Stimulated activated memory B cell treated with anti-CD40 and anti-IgM and Interleukin-4, amounts not matched to agents 10 μg/mL and 1 μg/mL and 100 μg/mL, for 72 hours (primary cell): ENCODE measurements around the gene DUSP7.
A peak's percentile ranks its signal among the peaks of the same experiment; 100 is the strongest.
"Not testable (repeated sequence)": the region's sequence is repeated elsewhere in the genome, so short reads cannot be mapped to it uniquely, and the experiment has no call there.

Source experiments
- ATAC-seq: fragments of 150-1000 bp; cut with Tn5 transposase; 2 replicates; pipeline ENCODE4 v1.10.0; 2021
- H3K27ac Mint-ChIP-seq: one replicate; pipeline ENCODE4 v1.8.0; 2022; ENCODE audit warnings: mild to moderate bottlenecking, mixed read lengths
- H3K27me3 Mint-ChIP-seq: one replicate; pipeline ENCODE4 v1.8.0; 2022; ENCODE audit warnings: mixed read lengths
- H3K36me3 Mint-ChIP-seq: one replicate; pipeline ENCODE4 v1.8.0; 2022; ENCODE audit warnings: mixed read lengths
- H3K4me1 Mint-ChIP-seq: one replicate; pipeline ENCODE4 v1.8.0; 2022; ENCODE audit warnings: mixed read lengths
- H3K4me3 Mint-ChIP-seq: one replicate; pipeline ENCODE4 v1.8.0; 2022; ENCODE audit warnings: mild to moderate bottlenecking, moderate library complexity, mixed read lengths
- H3K9me3 Mint-ChIP-seq: one replicate; pipeline ENCODE4 v1.8.0; 2022; ENCODE audit warnings: mixed read lengths

The DUSP7 gene

DNA sequence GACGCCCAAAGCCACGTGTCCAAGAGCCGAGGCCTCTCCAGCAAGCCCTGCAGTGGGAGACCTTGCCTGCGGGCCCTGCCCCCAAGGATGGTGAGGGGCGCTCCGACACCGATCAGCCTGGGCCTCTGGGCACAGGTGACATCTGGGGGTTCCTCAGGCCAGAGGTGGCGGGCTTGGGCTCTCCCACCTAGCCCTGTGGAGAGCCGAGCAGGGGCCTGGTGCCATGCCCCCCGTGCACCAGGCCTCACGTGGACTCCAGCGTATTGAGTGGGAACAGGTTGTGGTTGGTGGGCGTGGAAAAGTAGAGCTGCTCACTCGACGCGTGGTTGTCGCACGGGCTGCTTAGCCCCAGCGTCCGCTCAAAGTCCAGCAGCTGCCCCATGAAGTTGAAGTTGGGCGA is 5.8 kb downstream of the DUSP7 start:
- Mint-ChIP-seq H3K36me3 (peaks cover 22% of the 10 kb centered on the region), H3K27ac (no peak overlapping the region), H3K4me3 (no peak overlapping the region), H3K27me3 (no peaks in the 10 kb centered on the region), H3K9me3 (no peaks in the 10 kb centered on the region), H3K4me1 (peaks cover 41% of the 10 kb centered on the region)
- no peak for ATAC-seq

DNA sequence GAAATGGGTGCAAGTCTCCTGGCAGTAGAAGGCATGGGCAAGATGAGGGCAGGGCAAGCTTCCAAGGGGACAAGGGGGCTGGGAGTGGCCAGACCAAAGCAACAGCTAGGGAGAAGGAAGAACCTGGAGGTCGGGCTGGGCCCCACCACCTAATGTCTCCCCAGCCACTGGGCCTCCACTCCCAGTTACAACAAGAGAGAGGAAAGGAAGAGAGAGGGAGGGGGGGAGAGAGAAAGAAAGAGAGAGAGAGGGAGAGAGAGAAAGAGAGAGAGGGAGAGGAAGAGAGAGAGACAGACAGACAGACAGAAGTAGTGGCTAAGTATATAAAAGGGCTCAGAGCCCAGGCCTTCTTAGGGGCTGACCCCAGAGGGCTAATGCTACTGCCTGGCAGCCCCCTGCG is 6.9 kb downstream of the DUSP7 start:
- peaks cover 30% of the 10 kb centered on the region for H3K4me1 Mint-ChIP-seq

DNA sequence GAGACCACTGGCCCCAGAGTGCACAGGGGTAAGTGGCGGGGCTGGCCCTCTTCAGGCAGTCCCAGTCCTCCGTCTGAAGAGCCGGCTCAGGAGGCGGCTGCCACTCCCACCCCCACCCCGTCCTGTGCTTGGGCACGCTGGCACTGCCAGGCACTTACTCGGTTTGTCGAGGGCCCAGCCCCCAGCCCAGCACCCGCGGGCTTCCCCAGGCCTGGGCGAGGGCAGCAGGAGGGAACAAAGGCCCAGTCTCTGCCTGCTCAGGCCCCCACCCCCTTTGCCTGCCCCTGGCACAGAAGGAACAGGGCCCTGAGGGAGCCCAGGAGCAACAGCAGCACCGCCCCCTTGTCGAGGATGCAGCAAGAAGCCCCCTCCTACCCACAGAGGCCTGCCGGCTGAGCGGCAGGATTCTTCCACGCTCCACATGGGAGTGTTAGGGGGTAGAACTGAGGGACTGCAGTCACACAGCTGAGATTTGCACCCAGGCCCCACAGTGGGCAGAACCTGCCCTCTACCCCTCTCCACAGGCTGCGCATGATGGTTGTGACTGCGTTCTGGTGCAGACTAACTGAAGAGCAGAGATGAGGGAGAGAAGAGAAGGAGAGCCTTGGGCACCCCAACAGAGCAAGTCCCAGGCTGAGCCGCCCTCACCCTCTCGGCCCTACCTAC is 8.9 kb downstream of the DUSP7 start:
- Mint-ChIP-seq H3K27me3 (no peaks in the 10 kb centered on the region), H3K4me3 (no peak overlapping the region), H3K27ac (no peak overlapping the region), H3K4me1 (peaks cover 10% of the 10 kb centered on the region), H3K9me3 (no peaks in the 10 kb centered on the region), H3K36me3 (peaks cover 17% of the 10 kb centered on the region)
- ATAC-seq: no peak

More for the DNA sequence above, 6.9 kb downstream of the DUSP7 start:
- no peaks in the 10 kb centered on the region for H3K9me3 Mint-ChIP-seq
- peak overlapping the region; percentile 41 for H3K27ac Mint-ChIP-seq
- H3K36me3 Mint-ChIP-seq: peaks cover 22% of the 10 kb centered on the region
- ATAC-seq: no peak
- no peaks in the 10 kb centered on the region for H3K27me3 Mint-ChIP-seq
- no peak overlapping the region for H3K4me3 Mint-ChIP-seq

GRCh38 chr3:52046902-52047239 is 9.5 kb downstream of the DUSP7 start:
- peaks cover 3% of the 10 kb centered on the region for H3K27me3 Mint-ChIP-seq
- peaks cover 10% of the 10 kb centered on the region for H3K4me1 Mint-ChIP-seq
- peaks cover 17% of the 10 kb centered on the region for H3K36me3 Mint-ChIP-seq
- peak; percentile 9 for ATAC-seq
- H3K27ac Mint-ChIP-seq: no peak overlapping the region
- no peak overlapping the region for H3K4me3 Mint-ChIP-seq
- H3K9me3 Mint-ChIP-seq: no peaks in the 10 kb centered on the region

DNA sequence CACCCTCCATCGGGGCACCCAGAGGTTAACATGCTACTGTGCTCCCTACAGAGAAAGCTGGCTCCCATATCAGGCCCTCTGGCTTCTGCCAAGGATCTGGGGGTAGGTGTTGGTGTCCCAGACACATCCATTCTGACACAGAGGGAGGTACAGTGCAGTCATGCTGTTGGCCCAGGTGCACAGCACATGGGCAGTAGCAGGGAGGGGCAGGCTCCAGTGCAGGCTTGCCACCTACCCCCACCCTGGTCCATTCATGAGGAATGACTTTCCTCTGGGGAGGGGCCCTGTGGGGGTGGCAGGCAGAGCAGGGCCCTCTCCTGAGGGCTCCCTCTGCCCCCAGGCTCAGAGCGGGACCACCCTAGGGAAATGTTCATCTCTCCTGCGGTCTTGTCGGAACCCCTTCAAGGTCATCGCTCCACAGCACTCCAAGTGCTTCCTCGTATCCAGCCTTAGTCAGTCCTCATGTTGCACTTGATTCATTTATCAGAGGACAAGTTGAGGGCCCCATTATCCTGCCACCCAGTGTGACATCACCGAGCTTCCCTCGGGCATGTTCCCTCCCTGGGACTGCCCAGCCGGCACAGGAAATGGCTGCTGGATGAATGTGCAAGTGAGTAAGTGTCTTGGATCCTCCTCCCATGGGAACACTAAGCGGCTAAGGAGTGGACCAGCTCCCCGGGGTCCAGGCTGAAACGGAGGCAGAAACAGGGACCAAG is 10.0 kb downstream of the DUSP7 start:
- ATAC-seq: no peak
- Mint-ChIP-seq H3K9me3 (no peaks in the 10 kb centered on the region), H3K36me3 (peaks cover 17% of the 10 kb centered on the region), H3K27me3 (peaks cover 8% of the 10 kb centered on the region), H3K27ac (no peak overlapping the region), H3K4me1 (peaks cover 10% of the 10 kb centered on the region), H3K4me3 (no peak overlapping the region)

GRCh38 chr3:52044869-52045619 is 11.3 kb downstream of the DUSP7 start:
- peaks cover 10% of the 10 kb centered on the region for H3K36me3 Mint-ChIP-seq
- peaks cover 10% of the 10 kb centered on the region for H3K4me1 Mint-ChIP-seq
- no peak overlapping the region for H3K4me3 Mint-ChIP-seq
- H3K9me3 Mint-ChIP-seq: no peaks in the 10 kb centered on the region
- peaks cover 11% of the 10 kb centered on the region for H3K27me3 Mint-ChIP-seq
- ATAC-seq: no peak
- H3K27ac Mint-ChIP-seq: no peak overlapping the region

DNA sequence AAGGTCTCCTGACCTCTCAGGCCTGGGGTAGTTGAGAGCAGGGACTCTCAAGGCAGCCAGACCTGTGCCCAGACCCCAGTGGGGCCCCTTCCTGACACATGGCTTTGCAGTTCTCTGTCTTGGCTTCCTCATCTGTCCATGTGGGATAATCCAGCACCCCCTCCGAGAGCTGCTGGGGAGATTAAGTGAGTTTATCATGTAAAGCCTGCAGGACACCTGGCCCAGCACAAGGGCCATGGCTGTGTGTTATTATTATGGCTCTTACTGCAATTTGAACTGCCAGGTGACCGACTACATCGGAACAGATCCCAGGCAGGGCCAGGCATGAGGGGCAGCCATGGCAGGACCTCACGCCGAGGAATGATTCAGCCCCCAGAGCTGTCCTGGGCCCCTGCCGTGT is 12.6 kb downstream of the DUSP7 start:
- Mint-ChIP-seq H3K9me3 (no peaks in the 10 kb centered on the region), H3K27me3 (peaks cover 20% of the 10 kb centered on the region), H3K4me1 (peaks cover 10% of the 10 kb centered on the region), H3K27ac (no peak overlapping the region), H3K4me3 (no peak overlapping the region), H3K36me3 (no peaks in the 10 kb centered on the region)
- no peak for ATAC-seq

DNA sequence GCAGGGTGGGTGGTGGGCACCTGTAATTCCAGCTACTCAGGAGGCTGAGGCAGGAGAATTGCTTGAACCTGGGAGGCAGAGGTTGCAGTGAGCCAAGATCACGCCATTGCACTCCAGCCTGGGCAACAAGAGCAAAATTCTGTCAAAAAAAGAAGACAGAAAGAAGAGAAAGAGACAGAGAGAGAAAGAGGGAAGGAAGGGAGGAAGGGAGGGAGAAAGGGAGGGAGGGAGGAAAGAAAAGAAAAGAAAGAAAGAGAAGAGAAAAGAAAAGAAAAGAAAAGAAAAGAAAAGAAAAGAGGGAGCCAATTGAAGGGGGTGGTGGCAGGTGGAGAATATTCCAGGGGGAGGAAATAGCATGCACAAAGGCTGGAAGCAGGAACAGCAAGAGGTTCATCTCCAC is 13.3 kb downstream of the DUSP7 start:
- peaks cover 20% of the 10 kb centered on the region for H3K27me3 Mint-ChIP-seq
- not testable (repeated sequence) for H3K27ac Mint-ChIP-seq, H3K4me1 Mint-ChIP-seq, H3K9me3 Mint-ChIP-seq, ATAC-seq, H3K36me3 Mint-ChIP-seq, H3K4me3 Mint-ChIP-seq

GRCh38 chr3:52041118-52041731 is 15.1 kb downstream of the DUSP7 start:
- no peak for ATAC-seq
- H3K4me1 Mint-ChIP-seq: peaks cover 17% of the 10 kb centered on the region
- no peaks in the 10 kb centered on the region for H3K9me3 Mint-ChIP-seq
- peaks cover 20% of the 10 kb centered on the region for H3K27me3 Mint-ChIP-seq
- H3K36me3 Mint-ChIP-seq: no peaks in the 10 kb centered on the region
- no peak overlapping the region for H3K27ac Mint-ChIP-seq
- H3K4me3 Mint-ChIP-seq: no peak overlapping the region

DNA sequence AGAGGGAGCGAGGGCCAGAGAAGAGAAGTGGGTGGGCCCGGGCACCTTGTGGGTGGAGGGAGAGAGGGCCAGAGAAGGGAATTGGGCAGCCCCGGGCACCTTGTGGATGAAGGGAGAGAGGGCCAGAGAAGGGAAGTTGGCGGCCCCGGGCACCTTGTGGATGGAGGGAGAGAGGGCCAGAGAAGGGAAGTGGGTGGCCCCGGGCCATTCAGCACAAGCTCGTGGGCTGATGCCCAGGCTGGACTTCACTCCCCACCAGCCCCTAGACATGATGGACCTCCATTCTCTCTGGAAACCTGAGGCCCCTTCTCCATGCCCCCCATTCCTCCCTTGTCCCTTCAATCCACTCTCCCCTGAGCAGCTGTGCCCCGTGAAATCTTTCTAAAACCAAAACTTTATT is 15.8 kb downstream of the DUSP7 start:
- peaks cover 23% of the 10 kb centered on the region for H3K4me1 Mint-ChIP-seq
- H3K27ac Mint-ChIP-seq: no peak overlapping the region
- no peak overlapping the region for H3K4me3 Mint-ChIP-seq
- H3K27me3 Mint-ChIP-seq: peaks cover 20% of the 10 kb centered on the region
- ATAC-seq: no peak
- no peaks in the 10 kb centered on the region for H3K9me3 Mint-ChIP-seq
- H3K36me3 Mint-ChIP-seq: no peaks in the 10 kb centered on the region

DNA sequence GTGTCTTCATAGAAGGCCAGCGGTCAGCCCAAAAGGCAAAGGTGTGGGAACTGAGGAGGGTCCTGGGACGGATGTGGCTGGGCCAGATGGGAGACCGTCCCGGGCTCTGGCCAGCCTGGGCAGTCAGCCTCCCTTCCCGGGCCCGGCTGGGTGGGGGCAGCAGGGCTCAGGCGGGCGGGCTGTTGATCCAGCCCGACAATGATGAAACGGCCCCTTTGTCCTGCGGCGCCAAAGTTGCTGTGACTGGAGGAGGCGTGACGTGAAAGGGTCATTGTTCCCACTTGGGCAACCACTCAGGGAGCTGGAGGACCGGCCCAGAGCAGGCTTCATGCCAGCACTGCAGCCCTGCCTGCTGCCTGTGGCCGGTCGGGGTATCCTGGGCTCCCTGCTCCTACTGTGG is 16.5 kb downstream of the DUSP7 start:
- Mint-ChIP-seq H3K36me3 (no peaks in the 10 kb centered on the region), H3K9me3 (no peaks in the 10 kb centered on the region), H3K27me3 (peaks cover 21% of the 10 kb centered on the region), H3K4me1 (peaks cover 25% of the 10 kb centered on the region), H3K27ac (no peak overlapping the region), H3K4me3 (no peak overlapping the region)
- no peak for ATAC-seq

DNA sequence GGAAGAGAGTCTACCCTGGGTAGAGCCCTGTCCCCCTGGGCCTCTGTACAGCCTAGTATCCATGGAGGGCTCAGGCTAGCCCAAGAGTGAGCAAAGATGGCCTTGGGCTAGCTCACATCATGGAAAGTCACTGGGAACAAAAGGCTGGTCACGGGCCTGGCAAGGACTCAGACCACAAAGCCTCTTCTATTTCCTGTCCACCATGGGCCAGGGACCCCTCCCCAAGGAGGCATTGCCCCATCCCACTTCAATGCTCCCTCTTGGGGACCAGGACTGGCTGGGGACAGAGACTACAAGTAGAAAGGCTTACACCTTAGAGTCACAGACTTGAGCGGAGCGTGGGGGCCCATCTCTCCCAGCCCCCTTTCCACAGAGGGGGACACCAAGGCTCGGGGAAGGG is 16.9 kb downstream of the DUSP7 start:
- Mint-ChIP-seq H3K36me3 (no peaks in the 10 kb centered on the region), H3K9me3 (no peaks in the 10 kb centered on the region), H3K27ac (no peak overlapping the region), H3K4me3 (no peak overlapping the region), H3K27me3 (peaks cover 25% of the 10 kb centered on the region), H3K4me1 (peaks cover 25% of the 10 kb centered on the region)
- no peak for ATAC-seq

DNA sequence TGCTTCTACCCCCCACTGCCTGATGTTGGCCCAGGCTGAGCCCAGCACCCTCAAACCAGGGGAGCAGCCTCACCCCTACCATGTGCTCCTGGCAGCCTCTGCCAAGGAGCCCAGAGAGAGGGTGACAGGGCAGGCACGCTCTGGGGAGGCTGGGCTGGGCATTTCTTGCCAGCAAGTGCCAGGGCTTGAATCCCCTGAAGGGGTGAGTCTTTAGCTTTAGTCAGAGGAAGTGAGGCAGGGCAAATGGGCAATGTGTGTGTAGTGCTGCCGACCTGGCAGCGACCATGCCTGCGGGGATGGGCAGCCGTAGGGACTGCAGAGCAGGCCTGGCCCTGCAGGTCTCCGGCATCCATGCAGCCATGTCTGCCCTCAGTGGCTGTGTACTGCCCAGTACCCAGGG is 18.1 kb downstream of the DUSP7 start:
- H3K27ac Mint-ChIP-seq: no peak overlapping the region
- no peak overlapping the region for H3K4me3 Mint-ChIP-seq
- peaks cover 37% of the 10 kb centered on the region for H3K27me3 Mint-ChIP-seq
- no peaks in the 10 kb centered on the region for H3K36me3 Mint-ChIP-seq
- H3K4me1 Mint-ChIP-seq: peaks cover 25% of the 10 kb centered on the region
- no peaks in the 10 kb centered on the region for H3K9me3 Mint-ChIP-seq
- no peak for ATAC-seq

DNA sequence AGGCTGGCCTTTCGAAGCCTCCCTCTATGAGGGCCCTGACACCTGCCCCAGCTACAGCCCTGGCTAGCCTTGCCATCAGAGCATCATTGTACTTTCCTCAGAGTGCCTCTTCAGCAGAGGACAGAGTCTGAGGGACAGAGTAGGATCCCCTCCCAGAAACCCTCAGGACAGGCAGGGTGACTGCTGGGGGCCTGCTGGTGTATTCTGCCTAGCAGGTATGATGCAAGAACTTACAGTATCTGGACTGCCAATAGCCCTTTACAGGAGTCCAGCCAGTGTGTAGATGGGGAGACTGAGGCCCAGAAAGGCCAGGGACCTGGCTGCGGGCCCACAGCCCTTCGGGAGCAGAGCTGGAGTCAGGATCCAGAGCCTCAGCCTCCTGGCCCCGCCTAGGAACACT is 19.1 kb downstream of the DUSP7 start:
- H3K27me3 Mint-ChIP-seq: peaks cover 37% of the 10 kb centered on the region
- peaks cover 23% of the 10 kb centered on the region for H3K4me1 Mint-ChIP-seq
- no peaks in the 10 kb centered on the region for H3K36me3 Mint-ChIP-seq
- no peak overlapping the region for H3K27ac Mint-ChIP-seq
- no peak overlapping the region for H3K4me3 Mint-ChIP-seq
- ATAC-seq: no peak
- H3K9me3 Mint-ChIP-seq: no peaks in the 10 kb centered on the region

- H3K27me3 Mint-ChIP-seq: peaks cover 34% of the 10 kb centered on the region
Measured at GRCh38 chr3:52036829-52037228, 19.5 kb downstream of the DUSP7 start.

More at GRCh38 chr3:52036829-52037228, 19.5 kb downstream of the DUSP7 start:
- no peak overlapping the region for H3K4me3 Mint-ChIP-seq
- H3K4me1 Mint-ChIP-seq: peaks cover 18% of the 10 kb centered on the region
- peaks cover 3% of the 10 kb centered on the region for H3K9me3 Mint-ChIP-seq
- H3K27ac Mint-ChIP-seq: no peak overlapping the region
- no peaks in the 10 kb centered on the region for H3K36me3 Mint-ChIP-seq
- no peak for ATAC-seq
